NCI-H345 treated with DMSO at 0.1 percent for 48 hours (cell line): Measurements from ENCODE around the gene IKZF1.
A peak's percentile ranks its signal among the peaks of the same experiment; 100 is the strongest.
"Not testable (repeated sequence)": the region's sequence is repeated elsewhere in the genome, so short reads cannot be mapped to it uniquely, and the experiment has no call there.

Experiments used
- DNase-seq: peaks from one replicate; lab custom pipeline; 2025; ENCODE audit not compliant: unreplicated experiment; lab: John Stamatoyannopoulos, UW

IKZF1 gene

GRCh38 chr7:50332241-50333165, 28.0 kb downstream of the IKZF1 start:
- DNase-seq = no peak

- DNase-seq = no peak
Measured at GRCh38 chr7:50333221-50333651, 28.7 kb downstream of the IKZF1 start.

GRCh38 chr7:50334341-50334994, 30.0 kb downstream of the IKZF1 start:
- no peak for DNase-seq

DNA sequence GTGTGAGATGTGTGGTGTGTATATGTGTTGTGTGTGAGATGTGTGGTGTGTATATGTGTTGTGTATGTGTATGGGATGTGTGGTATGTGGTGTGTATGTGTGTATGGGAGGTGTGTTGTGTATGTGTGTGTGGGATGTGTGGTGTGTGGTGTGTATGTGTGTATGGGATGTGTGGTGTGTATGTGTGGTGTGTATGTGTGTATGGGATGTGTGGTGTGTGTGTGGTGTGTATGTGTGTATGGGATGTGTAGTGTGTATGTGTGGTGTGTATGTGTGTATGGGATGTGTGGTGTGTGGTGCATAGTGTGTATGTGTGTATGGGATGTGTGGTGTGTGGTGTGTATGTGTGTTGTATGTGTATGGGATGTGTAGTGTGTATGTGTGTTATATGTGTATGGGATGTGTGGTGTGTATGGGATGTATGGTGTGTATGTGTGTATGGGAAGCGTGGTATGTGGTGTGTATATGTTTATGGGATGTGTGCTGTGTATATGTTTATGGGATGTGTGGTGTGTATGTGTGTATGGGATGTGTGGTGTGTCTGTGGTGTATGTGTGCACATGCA, 30.8 kb downstream of the IKZF1 start:
- no peak for DNase-seq

GRCh38 chr7:50335795-50336754, 31.6 kb downstream of the IKZF1 start:
- peak; percentile 18 for DNase-seq

- DNase-seq = no peak
Measured at GRCh38 chr7:50336894-50337703, 32.6 kb downstream of the IKZF1 start.

DNA sequence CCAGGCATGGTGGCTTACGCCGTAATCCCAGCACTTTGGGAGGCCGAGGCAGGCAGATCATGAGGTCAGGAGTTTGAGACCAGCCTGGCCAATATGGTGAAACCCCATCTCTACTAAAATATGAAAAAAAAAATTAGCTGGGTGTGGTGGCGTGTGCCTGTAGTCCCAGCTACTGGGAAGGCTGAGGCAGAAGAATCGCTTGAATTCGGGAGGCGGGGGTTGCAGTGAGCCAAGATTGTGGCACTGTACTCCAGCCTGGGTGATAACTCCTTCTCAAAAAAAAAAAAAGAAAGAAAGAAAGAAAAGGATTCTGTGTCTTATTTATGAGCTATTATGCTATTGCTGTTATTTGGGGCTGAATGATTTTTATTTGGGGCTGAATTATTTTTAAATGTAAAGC, 35.0 kb downstream of the IKZF1 start:
- DNase-seq = not testable (repeated sequence)

DNA sequence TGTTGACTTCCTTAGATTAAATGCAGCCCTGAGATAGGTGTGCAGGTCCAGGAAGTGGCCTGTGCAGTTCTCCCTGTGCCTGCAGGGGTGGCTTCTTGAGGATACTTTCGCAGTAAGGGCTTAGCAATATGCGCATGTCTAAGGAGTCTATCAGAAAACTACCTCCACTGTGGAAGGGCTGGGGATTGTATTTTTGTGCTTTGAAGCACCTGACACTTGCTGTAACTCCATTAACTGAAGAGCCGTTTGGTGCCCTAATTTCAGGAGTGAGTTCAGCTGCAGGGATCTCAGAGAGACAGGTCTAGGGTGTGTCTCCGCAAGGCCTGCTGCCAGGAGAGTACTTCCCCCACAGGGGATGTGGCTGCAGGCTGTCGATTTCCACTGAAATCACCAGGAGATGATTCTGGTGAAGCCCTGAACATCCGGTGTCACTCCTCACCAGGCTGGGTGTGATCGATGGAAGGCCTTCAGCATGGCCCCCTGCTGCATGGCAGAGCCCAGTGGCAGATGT, 35.5 kb downstream of the IKZF1 start:
- DNase-seq = peak; percentile 54

DNA sequence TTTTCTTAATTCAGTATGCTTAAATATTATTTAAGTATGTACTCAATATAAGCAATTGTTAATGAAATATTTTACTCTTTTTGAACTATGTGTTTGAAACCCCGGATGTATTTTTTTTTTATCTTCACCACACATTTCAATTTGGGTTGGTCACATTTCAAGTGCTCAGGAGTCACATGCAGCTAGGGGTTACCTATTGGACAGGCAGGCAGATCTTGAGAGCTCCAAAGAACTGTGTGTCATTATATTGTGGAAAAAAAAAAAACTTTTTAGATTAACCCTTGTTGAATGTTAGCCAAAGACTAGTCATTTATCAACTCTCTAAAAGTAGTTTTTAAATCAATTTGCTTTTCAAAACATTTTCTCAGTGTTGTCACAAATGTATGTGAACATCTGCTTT, 37.2 kb downstream of the IKZF1 start:
- no peak for DNase-seq

- no peak for DNase-seq
Measured at GRCh38 chr7:50342616-50343114, 38.1 kb downstream of the IKZF1 start.

- no peak for DNase-seq
Measured at GRCh38 chr7:50346545-50347497, 42.3 kb downstream of the IKZF1 start.

- DNase-seq = no peak
Measured at GRCh38 chr7:50347693-50348092, 43.2 kb downstream of the IKZF1 start.

DNA sequence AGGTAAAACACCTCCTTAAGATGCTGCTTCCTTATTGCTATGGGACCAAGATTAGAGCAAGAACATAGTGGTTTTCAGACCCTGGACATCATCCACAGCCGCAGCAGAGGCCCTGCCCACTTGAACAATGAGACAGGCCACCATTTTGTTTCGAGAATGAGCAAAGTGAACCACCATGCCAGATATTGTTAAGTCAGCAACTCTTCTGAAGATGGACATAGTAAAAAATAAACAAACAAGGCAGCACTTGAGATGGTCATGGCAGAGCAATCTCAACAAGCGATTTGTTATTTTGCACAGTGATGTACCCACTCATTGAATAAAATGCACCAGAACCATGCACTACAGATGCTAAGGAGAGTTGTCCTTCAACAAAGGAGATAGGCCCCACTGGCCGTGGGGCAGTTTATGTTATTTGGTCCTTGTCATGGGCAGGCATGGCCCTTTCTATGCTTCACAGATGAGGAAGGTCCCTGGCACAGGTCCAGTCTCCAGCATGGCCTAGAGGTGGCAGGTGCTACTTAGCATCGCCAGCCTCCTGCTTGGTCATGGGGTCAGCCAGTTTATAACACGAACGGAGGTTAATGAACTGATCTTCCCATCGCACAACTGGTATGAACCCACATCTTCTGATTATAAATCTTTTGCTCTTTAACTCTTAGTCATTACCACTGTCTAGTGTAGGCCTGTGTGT, 44.1 kb downstream of the IKZF1 start:
- DNase-seq = no peak

GRCh38 chr7:50349399-50349798, 44.9 kb downstream of the IKZF1 start:
- no peak for DNase-seq

DNA sequence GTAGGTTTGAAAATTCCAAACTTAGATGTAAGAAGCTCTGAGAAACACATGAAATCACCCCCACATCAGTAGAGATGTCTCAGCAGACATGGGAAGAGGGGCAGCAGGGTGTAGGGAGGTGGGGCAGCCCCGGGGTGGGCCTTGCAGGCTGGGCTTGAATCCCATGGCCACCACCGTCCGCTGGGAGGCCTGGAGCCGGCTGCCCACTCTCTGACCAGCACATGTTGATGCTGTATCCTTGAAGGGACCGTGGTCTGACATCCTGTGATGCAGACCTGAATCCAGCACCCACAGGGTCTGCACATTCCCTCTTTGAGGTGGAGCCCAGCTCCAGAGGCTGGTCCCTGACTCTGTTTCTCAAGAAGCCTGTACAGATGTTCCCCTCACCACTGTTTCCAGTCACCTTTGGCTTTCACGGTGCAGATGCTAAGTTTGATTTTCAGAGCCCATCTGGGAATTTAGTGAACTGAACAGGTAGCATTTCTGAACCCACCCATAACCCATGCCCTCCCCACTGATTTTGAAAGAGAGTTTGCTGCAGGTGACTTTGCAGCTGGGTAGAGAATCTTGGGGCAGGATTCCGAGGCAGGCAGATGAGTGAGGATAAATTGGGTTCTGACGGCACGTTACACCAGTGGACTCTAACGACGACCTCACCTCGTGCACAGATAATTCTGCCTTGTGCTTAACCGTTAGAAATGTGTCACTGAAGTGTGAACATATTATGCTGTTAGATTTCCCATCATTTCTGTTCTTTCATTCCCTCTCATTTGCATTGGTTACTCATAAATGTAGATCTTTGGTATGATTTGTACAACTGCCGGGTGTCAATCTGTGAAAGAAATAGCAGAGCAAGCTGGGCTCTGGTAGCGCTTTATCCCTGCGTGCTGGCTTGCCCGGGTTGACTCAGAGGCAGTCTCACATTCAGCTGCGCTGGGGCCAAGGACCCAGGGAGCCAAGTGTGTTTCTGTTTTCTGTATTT, 45.7 kb downstream of the IKZF1 start:
- DNase-seq = no peak

DNA sequence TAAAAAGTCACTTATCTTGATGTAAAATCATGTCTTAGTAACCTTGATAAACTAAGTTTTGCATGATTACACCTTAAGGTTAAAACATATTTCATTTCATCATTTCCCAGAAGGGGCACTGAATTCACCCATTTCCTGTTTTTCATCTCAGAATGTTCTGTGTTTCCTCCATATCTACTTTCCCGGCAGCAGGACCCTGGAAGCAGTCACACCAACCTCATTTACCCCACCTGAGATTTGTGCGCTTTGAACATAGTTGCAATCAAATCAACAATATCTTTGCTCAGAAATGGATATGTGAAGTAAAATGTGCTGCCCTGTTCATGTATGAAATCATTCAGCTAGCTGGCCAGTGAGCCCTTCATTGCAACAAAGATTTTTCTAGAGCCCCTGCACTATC, 46.8 kb downstream of the IKZF1 start:
- no peak for DNase-seq

- no peak for DNase-seq
Measured at GRCh38 chr7:50352282-50352681, 47.8 kb downstream of the IKZF1 start.
